Loucy (cell line): ENCODE results near the gene HSD17B8.

ENCODE experiments used
- CTCF ChIP-seq: fragments of 200-600 bp; sonication (generic); conservative IDR thresholded peaks from 2 replicates; pipeline ENCODE4 v1.5.1; 2014; ENCODE audit warnings: mild to moderate bottlenecking, antibody characterized with exemption, low read length
- EZH2phosphoT487 ChIP-seq: fragments of 200-600 bp; IDR thresholded peaks from 2 replicates; pipeline ENCODE4 v1.6.1; 2018; ENCODE audit warnings: antibody characterized with exemption, mild to moderate bottlenecking, moderate library complexity, borderline replicate concordance

- TF ChIP-seq CTCF, result no peak
- no peak for TF ChIP-seq EZH2phosphoT487
Observed at GRCh38 chr6:33175436-33176069, 28.9 kb upstream of the HSD17B8 start.
